Stimulated activated CD8-positive, alpha-beta memory T cell treated with anti-CD3 and anti-CD28 coated beads, Interleukin-15, amount 100 ng/mL, for 4 hours (primary cell): ENCODE results near the gene ZNF669.

Experiments used
- DNase-seq, 2 donors: peaks; one replicate each; pipeline ENCODE4 v3.0.0-alpha.2; 2020; ENCODE audit warnings: low read depth in 2 of 2

The ZNF669 gene

GRCh38 chr1:247111259-247111699 lies 7.1 kb upstream of the ZNF669 start:
- DNase-seq, result no peak

GRCh38 chr1:247110627-247111258 lies 6.6 kb upstream of the ZNF669 start:
- DNase-seq, result peak in 1 of 2 donors; percentile 23

- DNase-seq, result no peak
Observed at GRCh38 chr1:247107694-247108093, 3.5 kb upstream of the ZNF669 start.

DNA sequence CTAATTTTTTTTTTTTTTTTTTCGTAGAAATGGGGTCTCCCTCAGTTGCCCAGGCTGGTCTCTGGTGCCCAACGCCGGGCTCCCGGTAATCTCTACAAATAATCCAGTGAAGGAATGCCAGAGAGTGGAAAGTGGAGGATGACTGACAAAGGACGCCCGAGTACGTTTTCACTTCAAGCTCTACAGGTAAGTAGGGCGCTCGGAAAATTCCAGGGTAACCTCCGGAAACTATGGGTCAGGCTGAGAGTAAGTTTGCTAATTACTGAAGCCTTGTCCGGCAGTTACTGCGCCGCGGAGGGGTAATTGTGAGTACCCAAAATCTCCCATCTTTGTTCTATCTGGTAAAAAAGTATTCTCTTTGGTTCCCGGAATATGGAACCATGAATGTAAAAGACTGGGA lies 1.8 kb upstream of the ZNF669 start:
- no peak for DNase-seq

GRCh38 chr1:247104965-247105364 lies 809 bp upstream of the ZNF669 start:
- no peak for DNase-seq

DNA sequence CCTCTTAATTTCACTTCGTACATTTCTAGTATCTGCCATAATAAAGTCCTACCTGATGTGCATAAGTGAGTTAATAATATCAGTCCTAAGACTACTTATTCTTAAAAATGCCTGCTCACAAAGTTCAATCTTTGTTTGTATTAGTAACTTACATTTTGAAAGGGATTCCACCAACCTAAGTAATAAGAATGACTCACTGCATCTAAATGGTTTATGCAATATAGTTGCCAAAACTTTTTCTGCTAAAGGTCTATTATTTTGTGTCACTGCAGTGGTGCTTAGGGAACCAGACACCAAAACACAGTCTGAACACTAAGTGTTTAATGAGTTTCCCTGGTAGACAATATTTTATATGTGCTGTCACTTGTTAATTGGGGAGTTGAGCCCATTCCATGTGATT lies 1.8 kb downstream of the ZNF669 start:
- no peak for DNase-seq

- no peak for DNase-seq
Observed at GRCh38 chr1:247100676-247101279, 3.4 kb downstream of the ZNF669 start.

GRCh38 chr1:247096958-247097357 lies 7.2 kb downstream of the ZNF669 start:
- DNase-seq, result no peak

GRCh38 chr1:247096544-247096943 lies 7.6 kb downstream of the ZNF669 start:
- DNase-seq, result no peak

DNA sequence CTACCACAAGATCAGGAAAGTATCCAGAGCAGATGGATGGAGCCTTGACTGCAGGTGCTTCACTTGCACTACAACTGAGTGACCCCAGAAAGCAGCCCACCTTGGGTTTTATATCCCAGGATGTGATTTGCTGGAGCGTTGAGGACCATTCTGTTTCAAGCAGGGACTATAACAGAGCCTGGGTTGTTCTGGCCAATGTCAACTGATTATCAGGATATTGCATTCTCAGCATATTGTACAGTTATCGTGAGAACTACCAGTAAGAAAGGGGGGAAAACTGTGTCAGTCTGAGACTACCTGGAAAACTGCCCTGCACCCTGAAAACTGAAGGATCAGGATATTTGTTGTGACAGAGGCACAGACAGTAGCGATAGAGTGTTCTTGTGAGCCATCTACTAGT lies 8.0 kb downstream of the ZNF669 start:
- DNase-seq, result no peak

- DNase-seq, result no peak
Observed at GRCh38 chr1:247090455-247090854, 13.7 kb downstream of the ZNF669 start.

- DNase-seq, result no peak
Observed at GRCh38 chr1:247089616-247090375, 14.4 kb downstream of the ZNF669 start.

DNA sequence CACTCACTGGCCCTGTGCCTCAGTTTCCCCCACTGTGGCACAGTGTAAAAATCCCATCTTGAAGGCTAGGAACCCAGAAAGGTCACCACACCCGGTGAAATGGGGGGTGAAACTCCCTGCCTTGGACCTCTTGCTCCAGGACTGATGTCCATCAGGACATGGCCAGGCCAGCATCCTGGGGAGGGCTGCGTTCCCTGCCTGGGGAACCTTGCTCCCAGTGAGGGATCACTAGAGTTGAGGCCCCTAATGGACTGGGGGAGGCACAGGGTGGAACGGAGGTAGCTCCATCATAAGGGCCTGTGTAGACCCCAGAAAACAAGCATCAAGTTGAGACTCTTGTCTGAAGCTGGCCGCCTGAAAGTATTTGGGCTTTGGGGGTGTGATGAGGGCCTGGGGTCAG lies 15.2 kb downstream of the ZNF669 start:
- no peak for DNase-seq

- no peak for DNase-seq
Observed at GRCh38 chr1:247087256-247087655, 16.9 kb downstream of the ZNF669 start.

- DNase-seq, result no peak
Observed at GRCh38 chr1:247085310-247085709, 18.8 kb downstream of the ZNF669 start.

DNA sequence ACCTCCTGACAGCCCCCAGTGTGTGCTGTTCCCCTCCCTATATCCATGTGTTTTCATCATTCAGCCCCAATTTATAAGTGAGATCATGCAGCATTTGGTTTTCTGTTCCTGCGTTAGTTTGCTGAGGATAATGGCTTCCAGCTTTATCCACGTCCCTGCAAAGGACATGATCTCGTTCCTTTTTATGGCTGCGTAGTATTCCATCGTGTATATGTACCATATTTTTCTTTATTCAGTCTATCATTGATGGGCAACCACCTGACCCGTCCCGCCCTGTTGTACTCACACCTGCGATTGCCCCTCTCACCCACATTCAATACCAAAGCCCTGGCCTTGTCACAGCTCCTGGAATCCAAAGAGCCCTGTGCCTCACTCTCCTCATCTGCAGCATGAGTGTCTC lies 19.4 kb downstream of the ZNF669 start:
- DNase-seq, result no peak

DNA sequence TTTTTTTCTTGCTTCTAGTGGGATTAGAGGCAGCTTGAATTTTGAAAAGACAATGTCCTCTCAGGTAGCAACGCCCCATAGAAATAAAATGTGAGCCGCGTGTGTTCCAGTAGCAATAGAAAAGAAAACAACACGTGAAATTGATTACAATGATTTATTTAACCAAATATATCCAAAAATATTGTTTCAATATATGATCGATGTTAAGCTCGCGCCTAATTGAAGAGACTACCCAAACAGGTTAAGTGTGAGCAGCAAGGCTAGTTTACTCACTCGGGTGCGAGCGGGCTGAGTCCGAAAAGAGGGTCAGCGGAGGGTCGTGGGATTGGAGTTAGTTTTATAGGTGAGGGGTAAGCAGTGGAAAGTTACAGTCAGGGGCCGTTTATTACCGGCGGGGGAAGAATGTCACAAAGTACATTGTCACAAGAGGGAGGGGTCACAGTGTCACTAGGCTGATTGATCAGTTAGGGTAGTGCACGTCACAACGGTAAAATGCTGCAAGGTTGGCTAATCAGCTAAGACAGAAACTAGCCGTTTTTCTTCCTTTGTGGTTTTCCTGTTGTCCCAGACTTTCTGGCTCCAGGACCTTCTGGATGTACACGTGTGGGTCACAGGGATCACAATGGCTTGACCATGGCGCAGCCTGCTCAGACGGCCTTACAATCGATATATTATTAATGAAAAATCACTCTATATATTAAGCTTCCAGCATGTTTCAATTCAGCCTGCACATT lies 24.8 kb downstream of the ZNF669 start:
- DNase-seq, result no peak

GRCh38 chr1:247078258-247079140 lies 25.7 kb downstream of the ZNF669 start, which contains the start of gene ZNF670:
Gene ZNF670 (minus strand): TSS chr1:247078811. CDS start chr1:247078596, 215 bp downstream.
- peak; percentile 69 to 81 for DNase-seq

DNA sequence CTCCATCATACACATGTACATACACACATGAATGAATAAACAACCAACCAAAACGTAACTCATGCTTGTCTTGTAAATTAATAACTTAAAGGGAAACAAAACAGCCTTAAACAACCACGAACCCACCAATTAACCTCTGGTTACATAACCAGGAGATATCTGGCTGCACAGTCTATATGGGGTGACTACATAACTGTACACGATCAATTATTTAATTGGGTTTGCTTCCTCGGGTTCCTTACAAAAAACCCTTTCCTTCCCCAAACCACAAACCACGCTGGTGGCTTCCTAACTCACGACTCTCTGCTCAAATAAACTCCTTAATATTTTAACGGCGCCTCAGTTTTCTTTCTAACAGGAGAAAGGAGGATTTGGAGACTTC lies 26.3 kb downstream of the ZNF669 start:
- DNase-seq, result no peak

DNA sequence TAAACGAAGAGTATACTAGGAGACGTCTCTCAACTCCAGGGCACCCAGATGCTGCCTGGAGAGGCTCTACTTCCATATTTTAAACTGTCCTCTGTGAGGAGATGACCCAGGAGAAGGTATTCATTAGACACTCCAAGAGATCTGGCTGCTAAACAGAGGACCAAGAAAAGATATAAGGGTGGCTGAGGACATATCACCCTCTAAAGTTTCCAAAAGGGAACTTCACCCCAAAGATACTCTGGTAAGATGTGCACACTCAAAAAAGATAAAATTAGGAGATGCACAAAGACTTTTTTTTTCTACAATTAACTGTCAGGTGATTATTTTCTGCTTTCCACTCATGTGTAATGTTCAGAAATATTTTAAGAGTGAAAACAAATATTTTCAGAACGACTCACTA lies 26.9 kb downstream of the ZNF669 start:
- DNase-seq, result no peak

- no peak for DNase-seq
Observed at GRCh38 chr1:247070645-247071044, 33.5 kb downstream of the ZNF669 start.
